GM12864 (cell line): ENCODE data around the gene SENP7.
"Not testable (repeated sequence)": the region's sequence is repeated elsewhere in the genome, so short reads cannot be mapped to it uniquely, and the experiment has no call there.

Source experiments
- DNase-seq: peaks from one replicate; pipeline ENCODE4 v3.0.0-alpha.2; 2011; ENCODE audit warnings: low read depth
- H3K4me3 ChIP-seq: 2 replicates; pipeline ENCODE4 v1.5.1; 2011; ENCODE audit warnings: mild to moderate bottlenecking, low read depth, low read length, control low read depth
- TF ChIP-seq, protein P1 (sequence below): IDR thresholded peaks from 2 replicates; pipeline ENCODE4 v1.5.1; 2011; ENCODE audit warnings: low read depth, mild to moderate bottlenecking, moderate library complexity, low read length, control low read depth, inconsistent platforms; ENCODE audit errors: missing control alignments

SENP7 gene

DNA sequence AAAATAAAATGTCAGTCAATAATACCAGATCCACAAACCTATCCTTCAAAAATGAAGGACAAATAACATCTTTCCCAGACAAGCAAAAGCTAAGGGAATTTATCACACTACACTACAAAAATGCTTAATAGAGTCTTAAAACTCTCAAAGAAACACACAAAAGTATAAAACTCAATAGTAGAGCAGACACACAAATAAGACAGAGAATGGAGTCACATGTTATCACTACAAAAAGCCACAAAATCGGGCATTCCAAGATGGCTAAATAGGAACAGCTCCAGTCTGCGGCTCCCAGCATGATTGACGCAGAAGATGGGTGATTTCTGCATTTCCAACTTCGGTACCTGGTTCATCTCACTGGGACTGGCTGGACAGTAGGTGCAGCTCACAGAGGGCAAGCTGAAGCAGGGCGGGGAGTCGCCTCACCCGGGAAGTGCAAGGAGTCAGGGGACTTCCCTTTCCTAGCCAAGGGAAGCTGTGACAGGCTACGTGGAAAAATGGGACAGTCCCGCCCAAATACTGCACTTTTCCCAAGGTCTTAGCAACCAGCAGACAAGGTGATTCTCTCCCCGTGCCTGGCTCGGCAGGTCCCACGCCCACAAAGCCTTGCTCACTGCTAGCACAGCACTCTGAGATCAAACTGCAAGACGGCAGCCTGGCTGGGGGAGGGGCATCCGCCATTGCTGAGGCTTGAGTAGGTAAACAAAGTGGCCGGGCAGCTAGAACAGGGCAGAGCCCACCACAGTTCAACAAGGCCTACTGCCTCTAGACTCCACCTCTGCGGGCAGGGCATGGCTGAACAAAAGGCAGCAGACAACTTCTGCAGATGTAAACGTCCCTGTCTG, 46.3 kb downstream of the SENP7 start:
- TF ChIP-seq, protein P1, sequence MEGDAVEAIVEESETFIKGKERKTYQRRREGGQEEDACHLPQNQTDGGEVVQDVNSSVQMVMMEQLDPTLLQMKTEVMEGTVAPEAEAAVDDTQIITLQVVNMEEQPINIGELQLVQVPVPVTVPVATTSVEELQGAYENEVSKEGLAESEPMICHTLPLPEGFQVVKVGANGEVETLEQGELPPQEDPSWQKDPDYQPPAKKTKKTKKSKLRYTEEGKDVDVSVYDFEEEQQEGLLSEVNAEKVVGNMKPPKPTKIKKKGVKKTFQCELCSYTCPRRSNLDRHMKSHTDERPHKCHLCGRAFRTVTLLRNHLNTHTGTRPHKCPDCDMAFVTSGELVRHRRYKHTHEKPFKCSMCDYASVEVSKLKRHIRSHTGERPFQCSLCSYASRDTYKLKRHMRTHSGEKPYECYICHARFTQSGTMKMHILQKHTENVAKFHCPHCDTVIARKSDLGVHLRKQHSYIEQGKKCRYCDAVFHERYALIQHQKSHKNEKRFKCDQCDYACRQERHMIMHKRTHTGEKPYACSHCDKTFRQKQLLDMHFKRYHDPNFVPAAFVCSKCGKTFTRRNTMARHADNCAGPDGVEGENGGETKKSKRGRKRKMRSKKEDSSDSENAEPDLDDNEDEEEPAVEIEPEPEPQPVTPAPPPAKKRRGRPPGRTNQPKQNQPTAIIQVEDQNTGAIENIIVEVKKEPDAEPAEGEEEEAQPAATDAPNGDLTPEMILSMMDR = no peak
- DNase-seq = no peak

DNA sequence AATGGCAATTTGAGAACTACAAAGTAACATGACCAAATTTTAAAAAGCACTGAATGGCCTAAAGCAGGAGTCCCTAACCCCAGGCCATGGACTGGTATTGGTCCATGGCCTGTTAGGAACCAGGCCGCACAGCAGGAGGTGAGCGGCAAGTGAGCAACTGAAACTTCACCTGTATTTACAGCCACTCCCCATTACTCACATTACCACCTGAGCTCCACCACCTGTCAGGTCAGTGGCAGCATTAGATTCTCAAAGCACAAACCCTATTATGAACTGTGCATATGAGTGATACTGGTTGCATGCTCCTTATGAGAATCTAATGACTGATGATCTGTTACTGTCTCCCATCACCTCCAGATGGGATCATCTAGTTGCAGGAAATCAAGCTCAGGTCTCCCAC, 48.8 kb downstream of the SENP7 start:
- TF ChIP-seq, protein P1 = no peak
- H3K4me3 ChIP-seq = no peak overlapping the region
- DNase-seq = no peak

More for the DNA sequence above, 46.3 kb downstream of the SENP7 start:
- H3K4me3 ChIP-seq = no peak overlapping the region

DNA sequence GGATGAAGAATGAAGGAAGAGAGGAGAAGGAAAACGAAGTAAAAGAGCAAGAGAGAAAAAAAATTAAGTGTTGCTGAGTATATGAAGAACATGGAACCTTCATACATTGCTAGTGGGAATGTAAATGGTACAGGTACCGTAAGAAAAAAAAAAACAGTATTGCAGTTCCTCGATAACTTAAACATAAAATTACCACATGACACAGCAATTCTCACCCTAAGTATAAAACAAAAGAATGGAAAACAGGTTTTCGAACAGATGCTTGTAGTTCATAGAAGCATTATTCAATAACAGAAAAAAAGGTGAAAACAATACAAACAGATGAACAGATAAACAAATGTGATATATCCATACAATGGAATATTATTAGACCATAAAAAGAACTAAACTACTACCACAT, 51.6 kb downstream of the SENP7 start:
- TF ChIP-seq, protein P1 = no peak
- DNase-seq = no peak
- no peak overlapping the region for H3K4me3 ChIP-seq

DNA sequence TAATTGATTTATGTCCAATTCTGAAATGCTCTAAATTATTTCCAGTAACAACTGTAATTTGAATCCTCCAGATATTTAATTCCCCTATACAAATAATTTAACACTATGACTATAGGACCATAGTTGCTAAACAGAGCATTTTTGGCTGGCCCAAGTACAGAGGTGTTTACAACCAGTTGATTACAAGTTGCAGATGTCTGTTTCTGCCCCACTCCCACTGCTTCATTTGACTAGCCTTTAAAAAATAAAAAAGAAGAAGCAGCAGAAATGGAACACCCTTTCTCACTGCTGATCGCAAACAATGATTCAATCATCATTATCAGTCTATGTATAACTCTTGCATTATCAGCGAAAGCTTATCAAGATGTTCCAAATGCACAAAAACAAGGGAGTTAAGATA, 54.6 kb downstream of the SENP7 start:
- TF ChIP-seq, protein P1 = no peak
- DNase-seq = no peak
- no peak overlapping the region for H3K4me3 ChIP-seq

DNA sequence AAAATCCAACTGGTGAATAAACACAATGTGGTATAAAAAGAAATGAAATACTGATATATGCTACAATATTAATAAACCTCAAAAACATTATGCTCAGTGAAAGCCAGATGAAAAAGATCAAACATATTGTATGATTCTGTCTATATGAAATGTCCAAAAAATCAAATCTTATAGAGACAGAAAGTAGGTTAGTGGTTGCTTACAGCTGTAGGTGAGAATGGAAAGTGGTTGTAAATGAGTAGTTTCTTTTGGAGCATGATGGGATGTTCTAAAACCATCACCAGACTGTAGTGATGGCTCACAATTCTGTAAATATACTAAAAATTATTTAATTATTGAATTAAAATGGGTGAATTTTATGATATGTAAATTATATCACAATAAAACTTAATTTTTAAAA, 58.4 kb downstream of the SENP7 start:
- no peak overlapping the region for H3K4me3 ChIP-seq
- TF ChIP-seq, protein P1 = no peak
- DNase-seq = no peak

DNA sequence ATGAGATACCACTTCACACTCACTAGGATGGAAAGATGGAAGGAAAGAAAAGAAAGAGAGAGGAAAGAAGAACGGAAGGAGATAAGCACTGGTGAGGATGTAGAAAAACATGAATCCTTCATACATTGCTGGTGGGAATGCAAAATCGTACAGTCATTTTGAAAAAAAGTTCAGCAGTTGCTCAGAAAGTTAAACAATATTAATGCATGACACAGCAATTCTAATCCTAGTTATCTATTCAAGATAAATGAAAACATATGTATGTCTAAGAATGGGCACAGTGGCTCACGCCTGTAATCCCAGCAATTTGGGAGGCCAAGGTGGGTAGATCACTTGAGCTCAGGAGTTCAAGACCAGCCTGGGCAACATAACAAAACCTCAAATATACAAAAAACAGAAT, 59.1 kb downstream of the SENP7 start:
- TF ChIP-seq, protein P1 = no peak
- no peak for DNase-seq
- H3K4me3 ChIP-seq = no peak overlapping the region

DNA sequence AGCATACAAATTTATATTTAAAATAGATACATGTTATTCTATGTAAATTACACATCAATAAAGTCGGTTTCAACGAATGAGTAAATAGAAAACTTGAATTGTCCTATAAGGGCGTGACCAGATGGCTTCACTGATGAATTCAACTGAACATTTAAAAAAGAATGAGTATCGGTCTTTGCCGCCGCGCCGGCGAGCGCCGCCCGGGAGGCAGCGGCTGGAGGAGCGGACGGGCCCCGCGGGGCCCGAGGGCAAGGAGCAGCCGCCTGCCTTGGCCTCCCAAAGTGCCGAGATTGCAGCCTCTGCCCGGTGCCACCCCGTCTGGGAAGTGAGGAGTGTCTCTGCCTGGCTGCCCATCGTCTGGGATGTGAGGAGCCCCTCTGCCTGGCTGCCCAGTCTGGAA, 74.4 kb downstream of the SENP7 start:
- DNase-seq, H3K4me3 ChIP-seq: not testable (repeated sequence)
